HG02759 (cell line): ENCODE data around the gene KIF18B.

Experiments used
- ATAC-seq: cut with Tn5 transposase; IDR thresholded peaks from one replicate; pipeline ENCODE4 v1.9.1; 2021; ENCODE audit warnings: mild to moderate bottlenecking, moderate library complexity; ENCODE audit not compliant: unreplicated experiment

The KIF18B gene

GRCh38 chr17:44884941-44885340 is 62.6 kb downstream of the KIF18B start:
- no peak for ATAC-seq

- no peak for ATAC-seq
These were observed 66.4 kb downstream of the KIF18B start for GRCh38 chr17:44881145-44881544.

GRCh38 chr17:44880062-44880461 is 67.5 kb downstream of the KIF18B start:
- no peak for ATAC-seq

GRCh38 chr17:44879376-44879775 is 68.2 kb downstream of the KIF18B start:
- no peak for ATAC-seq

GRCh38 chr17:44878627-44879221 is 68.8 kb downstream of the KIF18B start:
- no peak for ATAC-seq

GRCh38 chr17:44877121-44877520 is 70.5 kb downstream of the KIF18B start:
- no peak for ATAC-seq

GRCh38 chr17:44875761-44876160 is 71.8 kb downstream of the KIF18B start:
- no peak for ATAC-seq
